Transverse colon (tissue), 4 donors: ENCODE results near the gene TM6SF1. TPM values are rescaled to one million over a fixed set of nuclear protein-coding genes. Genes with fewer than 3 reads are reported as not detected.
A peak's percentile ranks its signal among the peaks of the same experiment; 100 is the strongest.

ENCODE experiments used
- DNase-seq: peaks from one replicate; pipeline ENCODE4 v3.0.0-alpha.2; 2019
- H3K27ac ChIP-seq, 4 donors: fragments of 200-600 bp; sonication (generic); 2 replicates each; pipeline ENCODE4 v1.5.1; 2016 to 2018; ENCODE audit warnings: inconsistent platforms in 4 of 4
- H3K27me3 ChIP-seq: fragments of 200-600 bp; sonication (generic); 2 replicates; pipeline ENCODE4 v1.5.1; 2017; ENCODE audit warnings: inconsistent platforms
- H3K36me3 ChIP-seq, 4 donors: fragments of 200-600 bp; sonication (generic); 2 replicates each; pipeline ENCODE4 v1.5.1; 2017 to 2019; ENCODE audit warnings: inconsistent platforms in 4 of 4
- H3K4me1 ChIP-seq, 4 donors: fragments of 200-600 bp; sonication (generic); 2 replicates each; pipeline ENCODE4 v1.5.1; 2017 to 2020; ENCODE audit warnings: inconsistent platforms in 4 of 4
- H3K4me3 ChIP-seq, 4 donors: fragments of 200-600 bp; sonication (generic); 1 replicate in 1 of 4; 2 replicates in 3 of 4; pipeline versions ENCODE4 v1.5.1 to v1.6.1; 2017 to 2019; ENCODE audit warnings: inconsistent platforms in 4 of 4
- H3K9me3 ChIP-seq, 2 donors: fragments of 200-600 bp; sonication (generic); 2 replicates each; pipeline ENCODE4 v1.5.1; 2017 to 2019; ENCODE audit warnings: inconsistent platforms in 2 of 2
- EP300 ChIP-seq: sonication (generic); formaldehyde crosslinking; IDR thresholded peaks from one replicate; pipeline ENCODE4 v1.6.1; 2017; ENCODE audit warnings: antibody characterized with exemption, low read depth
- POLR2A ChIP-seq: fragments of 450-650 bp; IDR thresholded peaks from one replicate; pipeline ENCODE4 v1.6.1; 2016; ENCODE audit warnings: antibody characterized with exemption, mild to moderate bottlenecking, moderate library complexity
- POLR2AphosphoS5 ChIP-seq, 3 donors: sonication (generic); formaldehyde crosslinking; IDR thresholded peaks; one replicate each; pipeline ENCODE4 v1.6.1; 2016; ENCODE audit warnings: antibody characterized with exemption in 3 of 3
- WGBS, 2 donors: methylation state at CpG; one replicate each; pipeline ENCODE4 v1.1.5; 2018; ENCODE audit warnings: low coverage in 1 of 2; 5-methylcytosine and 5-hydroxymethylcytosine counted together
- in situ Hi-C, 4 donors: fragments of 200-750 bp; cut with MboI; loops; one replicate each; pipeline versions ENCODE4 v1.15.0 to v1.15.1; 2017; ENCODE audit warnings: low sequenced_read_pairs in 3 of 4, low pct_ligation_motif_present in 1 of 4, low pct_unique_long_range_greater_than_20kb in 1 of 4
- intact Hi-C: fragments of 100-400 bp; cut with DNase I; formaldehyde crosslinking; loops from one replicate; pipeline ENCODE4 v1.15.1; 2023; ENCODE audit warnings: low total_unique reads
- total RNA-seq, 4 donors: library from RNA; depleted of rRNA; stranded (reverse); fragments of >200 nt; gene quantifications; one replicate each; pipeline ENCODE4 v1.1.0, GENCODE V29; 2016
- TF ChIP-seq, protein P1 (sequence below), 5 experiments: fragments of 200-600 bp in 3 of 5; fragments of 450-650 bp in 2 of 5; sonication (generic) in 3 of 5; IDR thresholded peaks; 1 replicate in 2 of 5; 2 replicates in 3 of 5; pipeline ENCODE4 v1.5.1; 2016 to 2017; ENCODE audit warnings: antibody characterized with exemption in 5 of 5, inconsistent platforms in 3 of 5, mild to moderate bottlenecking in 2 of 5, moderate library complexity in 1 of 5

Gene TM6SF1
- total RNA-seq, 4 donors from 2014 or later = 0.96 to 1.7 TPM; not detected in 2

DNA sequence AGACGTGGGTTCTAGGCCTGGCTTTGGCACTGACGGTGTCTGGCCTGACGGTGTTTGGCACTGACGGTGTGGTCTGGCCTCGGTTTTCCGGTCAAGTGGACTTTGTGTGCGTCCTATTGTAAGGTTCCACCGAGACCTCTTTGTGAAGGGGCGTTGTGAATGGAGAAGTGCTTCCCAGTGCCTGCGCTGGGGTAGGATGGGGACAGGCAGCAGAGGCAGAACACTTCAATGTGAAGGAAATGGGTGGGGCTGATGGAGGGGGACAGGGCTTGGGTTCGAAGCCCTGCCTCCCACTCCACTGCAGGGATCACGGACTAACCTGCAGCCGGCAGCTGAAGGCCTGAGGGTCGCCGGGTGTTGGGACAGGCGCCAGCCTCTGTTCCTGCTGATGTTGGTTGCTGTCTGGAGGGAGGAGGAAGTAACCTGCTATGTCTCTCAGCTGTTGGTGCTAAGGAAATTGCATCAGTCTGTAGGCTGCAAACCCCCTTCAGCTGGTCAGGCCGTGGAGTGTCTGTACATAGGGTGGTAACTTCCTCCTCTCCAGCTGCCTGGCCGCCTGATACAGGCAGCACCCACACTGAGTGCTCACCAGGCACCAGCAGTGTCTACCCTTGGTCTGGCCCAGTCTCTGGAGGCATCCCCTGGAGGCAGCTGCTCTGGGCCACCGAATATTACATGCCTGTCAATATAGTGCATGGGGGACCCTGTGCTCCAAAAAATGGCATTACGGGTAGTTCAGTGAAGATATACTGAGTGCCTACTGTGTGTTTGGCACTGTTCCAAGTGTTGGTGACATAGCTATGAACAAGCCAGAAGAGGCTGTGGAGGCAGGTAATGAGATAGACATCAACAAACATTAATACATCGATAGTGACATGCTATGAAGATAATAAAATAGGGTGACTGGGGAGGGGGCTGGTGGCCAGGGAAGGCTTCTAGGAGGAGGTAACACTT, 1.1 kb downstream of the TM6SF1 start:
- DNase-seq = peak; percentile 41
- H3K4me3 ChIP-seq = peak overlapping the region in 1 of 4 donors; percentile 48
- 46 to 52% methylated on average over 6 to 21 of the region's 21 CpGs for WGBS, 2 donors

DNA sequence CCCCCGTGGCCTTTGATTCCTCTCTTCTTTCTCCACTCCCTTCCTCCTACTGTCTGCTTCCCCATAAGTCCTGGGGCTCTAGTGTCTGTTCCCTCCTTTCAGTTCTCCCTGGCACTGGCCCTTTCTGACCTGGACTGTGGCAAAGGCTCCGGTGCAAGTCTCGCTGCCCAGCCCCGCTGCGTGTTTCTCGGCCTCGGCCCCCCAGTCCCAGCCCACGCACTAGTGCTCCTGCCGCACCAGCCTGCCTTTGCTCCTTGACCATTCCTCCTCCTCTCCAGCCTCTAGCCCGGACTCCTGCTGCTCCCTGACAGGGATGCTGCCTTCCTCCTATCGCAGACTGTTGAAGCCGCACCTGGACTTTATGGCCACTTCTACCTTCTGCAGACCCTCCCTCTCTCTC, 2.1 kb downstream of the TM6SF1 start:
- TF ChIP-seq EP300 (no peak), POLR2A (no peak), POLR2AphosphoS5 (IDR thresholded peaks at IDR 0.05) (no peak)
- TF ChIP-seq, protein P1, sequence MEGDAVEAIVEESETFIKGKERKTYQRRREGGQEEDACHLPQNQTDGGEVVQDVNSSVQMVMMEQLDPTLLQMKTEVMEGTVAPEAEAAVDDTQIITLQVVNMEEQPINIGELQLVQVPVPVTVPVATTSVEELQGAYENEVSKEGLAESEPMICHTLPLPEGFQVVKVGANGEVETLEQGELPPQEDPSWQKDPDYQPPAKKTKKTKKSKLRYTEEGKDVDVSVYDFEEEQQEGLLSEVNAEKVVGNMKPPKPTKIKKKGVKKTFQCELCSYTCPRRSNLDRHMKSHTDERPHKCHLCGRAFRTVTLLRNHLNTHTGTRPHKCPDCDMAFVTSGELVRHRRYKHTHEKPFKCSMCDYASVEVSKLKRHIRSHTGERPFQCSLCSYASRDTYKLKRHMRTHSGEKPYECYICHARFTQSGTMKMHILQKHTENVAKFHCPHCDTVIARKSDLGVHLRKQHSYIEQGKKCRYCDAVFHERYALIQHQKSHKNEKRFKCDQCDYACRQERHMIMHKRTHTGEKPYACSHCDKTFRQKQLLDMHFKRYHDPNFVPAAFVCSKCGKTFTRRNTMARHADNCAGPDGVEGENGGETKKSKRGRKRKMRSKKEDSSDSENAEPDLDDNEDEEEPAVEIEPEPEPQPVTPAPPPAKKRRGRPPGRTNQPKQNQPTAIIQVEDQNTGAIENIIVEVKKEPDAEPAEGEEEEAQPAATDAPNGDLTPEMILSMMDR (IDR thresholded peaks at IDR 0.05) = no peak
- Histone ChIP-seq H3K27me3 (peaks cover 49% of the 10 kb centered on the region), H3K4me1 (peaks cover 0 to 14% (median 3%) of the 10 kb centered on the region in 4 donors), H3K36me3 (no peaks in the 10 kb centered on the region), H3K9me3 (no peaks in the 10 kb centered on the region), H3K4me3 (no peak overlapping the region), H3K27ac (peak overlapping the region in 1 of 4 donors; percentile 46)
- WGBS, 2 donors = 38 to 89% methylated on average over 1 to 12 of the region's 12 CpGs
- in situ Hi-C loops = no loop called here
- intact Hi-C loops = no loop called here
- DNase-seq = no peak

More for the DNA sequence above, 1.1 kb downstream of the TM6SF1 start:
- Histone ChIP-seq H3K27me3 (peaks cover 49% of the 10 kb centered on the region), H3K36me3 (no peaks in the 10 kb centered on the region), H3K9me3 (no peaks in the 10 kb centered on the region), H3K4me1 (peaks cover 0 to 14% (median 3%) of the 10 kb centered on the region in 4 donors), H3K27ac (peak overlapping the region; percentile 52 to 66 (median 56))
- intact Hi-C loops (no loop called here), in situ Hi-C loops (no loop called here)
- TF ChIP-seq EP300 (no peak), POLR2A (peak; percentile 48), POLR2AphosphoS5 (IDR thresholded peaks at IDR 0.05) (peak in 2 of 3 donors; percentile 17 to 22)

GRCh38 chr15:83110381-83110780, 2.9 kb downstream of the TM6SF1 start:
- no peaks in the 10 kb centered on the region for H3K36me3 ChIP-seq
- H3K27me3 ChIP-seq = peaks cover 49% of the 10 kb centered on the region
- in situ Hi-C loops (no loop called here), intact Hi-C loops (no loop called here)
- H3K9me3 ChIP-seq = no peaks in the 10 kb centered on the region
- H3K4me3 ChIP-seq = no peak overlapping the region
- 85% methylated on average over 3 of the region's 3 CpGs; no CpG with 5 or more reads in 1 of the 2 donors for WGBS, 2 donors
- H3K27ac ChIP-seq = no peak overlapping the region
- DNase-seq = no peak
- TF ChIP-seq EP300 (no peak), POLR2AphosphoS5 (IDR thresholded peaks at IDR 0.05) (no peak), POLR2A (no peak)
- TF ChIP-seq, protein P1 (IDR thresholded peaks at IDR 0.05) = no peak
- H3K4me1 ChIP-seq = peaks cover 0 to 14% (median 3%) of the 10 kb centered on the region in 4 donors

DNA sequence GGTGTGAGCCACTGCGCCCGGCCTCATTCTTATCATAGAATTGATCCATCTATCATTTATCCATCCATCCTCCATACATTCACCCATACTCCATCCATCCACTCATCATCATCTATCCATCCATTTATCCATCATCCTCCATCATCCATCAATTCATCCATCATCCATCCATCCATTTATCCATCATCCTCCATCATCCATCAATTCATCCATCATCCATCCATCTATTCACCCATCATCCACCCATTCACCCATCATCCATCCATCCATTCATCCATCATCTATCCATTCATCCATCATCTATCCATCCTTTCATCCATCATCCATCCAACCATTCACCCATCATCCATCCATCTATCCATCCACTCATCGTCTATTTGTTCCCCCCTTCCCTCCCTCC, 3.7 kb downstream of the TM6SF1 start:
- peaks cover 45% of the 10 kb centered on the region for H3K27me3 ChIP-seq
- in situ Hi-C loops (no loop called here), intact Hi-C loops (no loop called here)
- no peak for DNase-seq
- H3K4me1 ChIP-seq = peaks cover 0 to 14% (median 3%) of the 10 kb centered on the region in 4 donors
- no peaks in the 10 kb centered on the region for H3K9me3 ChIP-seq
- H3K4me3 ChIP-seq = no peak overlapping the region
- no peak overlapping the region for H3K27ac ChIP-seq
- no peaks in the 10 kb centered on the region for H3K36me3 ChIP-seq
- 91 to 94% methylated on average over 3 of the region's 3 CpGs for WGBS, 2 donors
- TF ChIP-seq, protein P1 (IDR thresholded peaks at IDR 0.05) = no peak
- TF ChIP-seq POLR2A = no peak
- TF ChIP-seq EP300 = no peak
- no peak for TF ChIP-seq POLR2AphosphoS5 (IDR thresholded peaks at IDR 0.05)
